ENCODE results near the gene POLR3E. TPM values are rescaled to one million over a fixed set of nuclear protein-coding genes. Genes with fewer than 3 reads are reported as not detected.

Gene POLR3E
- polyA plus RNA-seq, 1 experiment, result 60.9 TPM

- H3K4me3 ChIP-seq (ENCODE audit: low read depth, low read length), result no peak overlapping the region
- H3K36me3 ChIP-seq (ENCODE audit: control insufficient read depth, insufficient read depth, low read length), result peaks cover 18% of the 10 kb centered on the region
- ChIA-PET POLR2A (no interaction called here), CTCF (interaction anchor here (1.3 kb wide), 1 partner anchor 18 kb away, joined by 4 read pairs; no protein-coding TSS in a partner anchor)
- DNase-seq (ENCODE audit: low read depth), result no peak
- TF ChIP-seq, protein P1, sequence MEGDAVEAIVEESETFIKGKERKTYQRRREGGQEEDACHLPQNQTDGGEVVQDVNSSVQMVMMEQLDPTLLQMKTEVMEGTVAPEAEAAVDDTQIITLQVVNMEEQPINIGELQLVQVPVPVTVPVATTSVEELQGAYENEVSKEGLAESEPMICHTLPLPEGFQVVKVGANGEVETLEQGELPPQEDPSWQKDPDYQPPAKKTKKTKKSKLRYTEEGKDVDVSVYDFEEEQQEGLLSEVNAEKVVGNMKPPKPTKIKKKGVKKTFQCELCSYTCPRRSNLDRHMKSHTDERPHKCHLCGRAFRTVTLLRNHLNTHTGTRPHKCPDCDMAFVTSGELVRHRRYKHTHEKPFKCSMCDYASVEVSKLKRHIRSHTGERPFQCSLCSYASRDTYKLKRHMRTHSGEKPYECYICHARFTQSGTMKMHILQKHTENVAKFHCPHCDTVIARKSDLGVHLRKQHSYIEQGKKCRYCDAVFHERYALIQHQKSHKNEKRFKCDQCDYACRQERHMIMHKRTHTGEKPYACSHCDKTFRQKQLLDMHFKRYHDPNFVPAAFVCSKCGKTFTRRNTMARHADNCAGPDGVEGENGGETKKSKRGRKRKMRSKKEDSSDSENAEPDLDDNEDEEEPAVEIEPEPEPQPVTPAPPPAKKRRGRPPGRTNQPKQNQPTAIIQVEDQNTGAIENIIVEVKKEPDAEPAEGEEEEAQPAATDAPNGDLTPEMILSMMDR (IDR thresholded peaks at IDR 0.05; ENCODE audit: insufficient read depth, low read depth, low read length), result no peak
- H3K27me3 ChIP-seq (ENCODE audit: control insufficient read depth, insufficient read depth, low read length), result no peaks in the 10 kb centered on the region
These were observed 5.7 kb downstream of the POLR3E start for GRCh38 chr16:22302776-22303363.

DNA sequence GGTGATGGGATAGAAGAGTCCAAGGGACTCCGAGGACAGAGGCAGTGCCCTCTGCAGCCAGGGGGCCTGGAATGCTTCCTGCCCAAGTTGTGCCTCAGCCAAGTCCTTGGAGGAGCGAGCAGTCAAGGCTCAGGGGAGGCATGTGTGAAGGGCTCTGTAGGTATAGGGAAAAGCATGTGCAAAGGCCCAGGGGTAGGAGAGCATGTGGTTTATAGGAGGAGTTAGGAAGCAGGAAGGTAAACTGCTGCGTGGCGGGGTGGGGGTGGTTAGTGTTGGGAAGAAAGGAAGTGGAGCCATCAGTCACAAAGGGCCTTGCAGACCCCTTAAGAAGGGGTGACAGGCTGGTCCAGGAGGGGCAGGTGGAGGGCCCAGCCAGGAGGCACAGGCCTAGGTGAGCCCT, 7.2 kb downstream of the POLR3E start:
- no peaks in the 10 kb centered on the region for H3K27me3 ChIP-seq (ENCODE audit: control insufficient read depth, insufficient read depth, low read length)
- DNase-seq (ENCODE audit: low read depth), result no peak
- TF ChIP-seq, protein P1 (IDR thresholded peaks at IDR 0.05; ENCODE audit: insufficient read depth, low read depth, low read length), result no peak
- ChIA-PET CTCF (no interaction called here), POLR2A (no interaction called here)
- peaks cover 23% of the 10 kb centered on the region for H3K36me3 ChIP-seq (ENCODE audit: control insufficient read depth, insufficient read depth, low read length)
- H3K4me3 ChIP-seq (ENCODE audit: low read depth, low read length), result no peak overlapping the region

DNA sequence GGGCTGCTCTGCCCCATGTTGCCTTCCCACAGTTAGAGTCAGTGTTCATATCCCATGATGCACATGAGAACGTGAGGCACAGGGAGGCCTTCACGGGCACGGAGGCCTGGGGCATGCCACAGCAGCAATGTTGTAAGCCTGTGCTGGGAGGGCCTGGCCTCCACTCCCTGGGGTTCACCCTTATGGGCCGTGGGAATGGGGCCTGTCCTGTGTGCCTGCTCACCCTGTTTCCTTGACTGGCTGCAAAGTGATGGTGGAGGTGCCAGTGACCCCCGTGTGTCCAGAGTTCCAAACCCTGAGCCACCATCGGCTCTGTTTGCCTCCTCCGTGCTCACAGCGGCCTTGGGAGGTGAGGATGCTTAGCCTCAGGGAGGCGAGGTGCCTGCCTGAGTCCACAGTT, 9.6 kb downstream of the POLR3E start:
- H3K4me3 ChIP-seq (ENCODE audit: low read depth, low read length), result no peak overlapping the region
- TF ChIP-seq, protein P1 (IDR thresholded peaks at IDR 0.05; ENCODE audit: insufficient read depth, low read depth, low read length), result no peak
- no peaks in the 10 kb centered on the region for H3K27me3 ChIP-seq (ENCODE audit: control insufficient read depth, insufficient read depth, low read length)
- ChIA-PET POLR2A (no interaction called here), CTCF (interaction anchor here (1.6 kb wide), 1 partner anchor 12 kb away, joined by 6 read pairs; no protein-coding TSS in a partner anchor)
- H3K36me3 ChIP-seq (ENCODE audit: control insufficient read depth, insufficient read depth, low read length), result peaks cover 30% of the 10 kb centered on the region
- no peak for DNase-seq (ENCODE audit: low read depth)

DNA sequence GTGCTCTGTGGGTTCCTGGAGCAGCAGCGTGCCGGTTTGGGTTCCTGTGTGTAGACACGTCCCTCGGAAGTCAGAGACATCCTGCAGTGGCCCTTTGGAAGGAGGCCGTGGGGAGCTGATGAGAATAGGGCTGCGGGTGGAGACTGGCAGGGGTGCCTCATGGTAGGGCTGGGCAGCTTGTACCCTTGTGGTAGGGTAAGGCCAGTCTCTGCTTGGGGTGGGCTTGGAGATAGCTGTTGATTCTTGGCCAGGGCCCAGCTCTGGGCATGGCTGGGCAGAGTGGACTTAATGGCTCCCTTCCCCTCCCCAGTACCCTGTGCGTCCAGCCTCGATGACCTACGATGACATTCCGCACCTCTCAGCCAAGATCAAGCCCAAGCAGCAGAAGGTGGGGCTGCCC, 10.6 kb downstream of the POLR3E start:
- no peak for DNase-seq (ENCODE audit: low read depth)
- CTCF ChIA-PET, result interaction anchor here (1.4 to 1.6 kb wide), 2 partner anchors 8 to 11 kb away, joined by 4 to 6 read pairs; no protein-coding TSS in a partner anchor
- Histone ChIP-seq H3K4me3 (ENCODE audit: low read depth, low read length) (no peak overlapping the region), H3K27me3 (ENCODE audit: control insufficient read depth, insufficient read depth, low read length) (no peaks in the 10 kb centered on the region), H3K36me3 (ENCODE audit: control insufficient read depth, insufficient read depth, low read length) (peaks cover 26% of the 10 kb centered on the region)
- TF ChIP-seq, protein P1 (IDR thresholded peaks at IDR 0.05; ENCODE audit: insufficient read depth, low read depth, low read length), result no peak
- POLR2A ChIA-PET, result no interaction called here

- DNase-seq (ENCODE audit: low read depth), result no peak
- H3K4me3 ChIP-seq (ENCODE audit: low read depth, low read length), result no peak overlapping the region
- no peaks in the 10 kb centered on the region for H3K27me3 ChIP-seq (ENCODE audit: control insufficient read depth, insufficient read depth, low read length)
- peaks cover 28% of the 10 kb centered on the region for H3K36me3 ChIP-seq (ENCODE audit: control insufficient read depth, insufficient read depth, low read length)
- TF ChIP-seq, protein P1 (IDR thresholded peaks at IDR 0.05; ENCODE audit: insufficient read depth, low read depth, low read length), result no peak
- ChIA-PET POLR2A (no interaction called here), CTCF (interaction anchor here (1.2 to 1.5 kb wide), 3 partner anchors 8 to 10 kb away, joined by 4 to 6 read pairs (median 6); no protein-coding TSS in a partner anchor)
These were observed 11.8 kb downstream of the POLR3E start for GRCh38 chr16:22308824-22309520.
